Astrocyte of the cerebellum (primary cell): ENCODE measurements around the gene LMTK3.
"Not testable (repeated sequence)": the region's sequence is repeated elsewhere in the genome, so short reads cannot be mapped to it uniquely, and the experiment has no call there.

Source experiments
- DNase-seq: peaks from one replicate; pipeline ENCODE4 v3.0.0-alpha.2; 2011; ENCODE audit warnings: low read depth
- H3K4me3 ChIP-seq: 2 replicates; pipeline ENCODE4 v1.5.1; 2011; ENCODE audit warnings: mild to moderate bottlenecking, low read depth, low read length, moderate library complexity
- in situ Hi-C: cut with HindIII; loops from 2 replicates; pipeline ENCODE4 v1.10.0; 2017; ENCODE audit warnings: low sequenced_read_pairs
- TF ChIP-seq, protein P1 (sequence below): IDR thresholded peaks from 2 replicates; pipeline ENCODE4 v1.5.1; 2012; ENCODE audit warnings: low read length, low read depth, moderate library complexity, mild to moderate bottlenecking; ENCODE audit errors: missing control alignments

The LMTK3 gene

DNA sequence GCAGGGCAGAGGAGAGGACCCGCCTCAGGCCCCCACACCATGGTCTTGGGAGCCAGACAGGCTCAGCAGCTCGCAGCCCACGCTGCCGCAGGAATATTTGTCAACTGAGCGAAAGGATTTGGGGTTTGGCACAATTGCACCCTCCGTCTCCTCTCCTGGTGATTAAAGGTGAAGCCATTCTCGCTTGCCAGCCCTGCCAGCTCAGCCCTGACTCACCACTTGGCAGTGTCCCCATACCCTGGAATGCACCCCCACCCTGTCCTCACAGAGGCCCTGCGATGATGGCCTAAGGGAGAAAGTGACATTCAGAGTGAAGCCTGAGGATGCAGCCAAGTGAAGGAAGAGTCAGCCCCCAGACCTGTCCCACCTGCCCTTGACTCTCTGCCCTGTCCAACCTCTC, 23.7 kb downstream of the LMTK3 start:
- in situ Hi-C loops = no loop called here
- no peak for DNase-seq
- TF ChIP-seq, protein P1, sequence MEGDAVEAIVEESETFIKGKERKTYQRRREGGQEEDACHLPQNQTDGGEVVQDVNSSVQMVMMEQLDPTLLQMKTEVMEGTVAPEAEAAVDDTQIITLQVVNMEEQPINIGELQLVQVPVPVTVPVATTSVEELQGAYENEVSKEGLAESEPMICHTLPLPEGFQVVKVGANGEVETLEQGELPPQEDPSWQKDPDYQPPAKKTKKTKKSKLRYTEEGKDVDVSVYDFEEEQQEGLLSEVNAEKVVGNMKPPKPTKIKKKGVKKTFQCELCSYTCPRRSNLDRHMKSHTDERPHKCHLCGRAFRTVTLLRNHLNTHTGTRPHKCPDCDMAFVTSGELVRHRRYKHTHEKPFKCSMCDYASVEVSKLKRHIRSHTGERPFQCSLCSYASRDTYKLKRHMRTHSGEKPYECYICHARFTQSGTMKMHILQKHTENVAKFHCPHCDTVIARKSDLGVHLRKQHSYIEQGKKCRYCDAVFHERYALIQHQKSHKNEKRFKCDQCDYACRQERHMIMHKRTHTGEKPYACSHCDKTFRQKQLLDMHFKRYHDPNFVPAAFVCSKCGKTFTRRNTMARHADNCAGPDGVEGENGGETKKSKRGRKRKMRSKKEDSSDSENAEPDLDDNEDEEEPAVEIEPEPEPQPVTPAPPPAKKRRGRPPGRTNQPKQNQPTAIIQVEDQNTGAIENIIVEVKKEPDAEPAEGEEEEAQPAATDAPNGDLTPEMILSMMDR = no peak
- H3K4me3 ChIP-seq = no peak overlapping the region

DNA sequence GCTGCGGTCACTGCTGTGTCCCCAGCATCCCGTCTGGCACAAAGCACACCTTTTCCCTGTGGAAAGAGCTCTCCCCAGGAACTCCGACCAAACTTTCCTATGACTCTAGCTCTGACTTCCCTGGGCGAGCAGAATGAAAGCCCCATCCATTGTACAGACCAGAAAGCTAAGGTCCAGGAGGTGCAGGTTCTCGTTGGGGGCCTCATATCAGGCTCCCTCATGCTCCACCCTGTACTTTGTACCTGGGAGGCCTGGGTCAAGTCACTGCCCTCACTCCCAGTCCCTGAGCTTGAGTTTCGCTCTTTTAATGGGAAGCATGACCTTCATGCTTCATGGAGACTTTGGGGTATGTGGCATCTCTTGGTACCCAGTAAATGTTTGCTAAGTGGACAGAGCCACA, 24.1 kb downstream of the LMTK3 start:
- DNase-seq = no peak
- TF ChIP-seq, protein P1 = no peak
- H3K4me3 ChIP-seq = no peak overlapping the region
- in situ Hi-C loops = no loop called here

DNA sequence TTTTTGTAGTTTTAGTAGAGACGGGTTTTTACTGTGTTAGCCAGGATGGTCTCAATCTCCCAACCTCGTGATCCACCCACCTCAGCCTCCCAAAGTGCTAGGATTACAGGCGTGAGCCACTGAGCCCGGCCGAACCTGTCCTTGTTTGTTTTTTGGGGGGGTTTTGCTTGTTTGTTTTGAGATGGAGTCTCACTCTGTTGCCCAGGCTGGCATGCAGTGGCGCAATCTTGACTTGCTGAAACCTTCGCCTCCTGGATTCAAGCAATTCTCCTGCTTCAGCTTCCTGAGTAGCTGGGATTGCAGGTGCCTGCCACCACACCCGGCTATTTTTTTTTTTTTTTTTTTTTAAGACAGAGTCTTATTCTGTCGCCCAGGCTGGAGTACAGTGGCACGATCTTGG, 24.9 kb downstream of the LMTK3 start:
- in situ Hi-C loops, H3K4me3 ChIP-seq, DNase-seq: not testable (repeated sequence)

DNA sequence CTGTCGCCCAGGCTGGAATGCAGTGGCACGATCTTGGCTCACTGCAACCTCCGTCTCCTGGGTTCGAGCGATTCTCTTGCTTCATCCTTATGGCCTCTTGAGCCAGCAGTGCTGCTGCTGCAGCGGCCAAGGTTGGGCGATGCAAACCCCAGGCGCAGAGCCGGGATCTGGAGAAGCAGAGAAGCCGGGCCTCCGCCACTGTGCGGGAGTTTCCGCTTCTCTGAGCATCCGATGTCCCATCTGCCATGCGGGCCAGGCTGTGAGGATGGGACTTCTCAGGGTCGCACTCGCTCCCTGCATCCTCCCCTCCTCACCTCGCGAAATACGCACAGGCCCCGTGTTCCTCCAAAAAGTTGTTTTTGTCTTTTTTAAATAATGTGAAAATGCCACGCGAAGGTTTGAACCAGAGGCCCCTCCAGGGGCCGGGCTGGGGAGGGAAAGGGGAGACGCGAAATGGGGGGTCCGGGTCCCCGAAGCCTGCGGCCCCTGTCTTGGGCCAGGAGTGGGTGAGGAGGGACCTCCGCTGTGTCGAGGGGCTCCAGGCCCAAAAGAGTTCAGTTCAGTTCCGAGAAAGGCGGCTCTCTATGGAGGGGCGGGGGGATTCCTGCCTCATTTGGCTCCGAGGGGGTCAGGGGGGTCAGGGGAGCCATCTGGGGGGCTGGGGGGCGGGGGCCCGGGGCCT, 26.6 kb downstream of the LMTK3 start:
- no peak for DNase-seq
- no peak overlapping the region for H3K4me3 ChIP-seq
- TF ChIP-seq, protein P1 = no peak
- in situ Hi-C loops = no loop called here

DNA sequence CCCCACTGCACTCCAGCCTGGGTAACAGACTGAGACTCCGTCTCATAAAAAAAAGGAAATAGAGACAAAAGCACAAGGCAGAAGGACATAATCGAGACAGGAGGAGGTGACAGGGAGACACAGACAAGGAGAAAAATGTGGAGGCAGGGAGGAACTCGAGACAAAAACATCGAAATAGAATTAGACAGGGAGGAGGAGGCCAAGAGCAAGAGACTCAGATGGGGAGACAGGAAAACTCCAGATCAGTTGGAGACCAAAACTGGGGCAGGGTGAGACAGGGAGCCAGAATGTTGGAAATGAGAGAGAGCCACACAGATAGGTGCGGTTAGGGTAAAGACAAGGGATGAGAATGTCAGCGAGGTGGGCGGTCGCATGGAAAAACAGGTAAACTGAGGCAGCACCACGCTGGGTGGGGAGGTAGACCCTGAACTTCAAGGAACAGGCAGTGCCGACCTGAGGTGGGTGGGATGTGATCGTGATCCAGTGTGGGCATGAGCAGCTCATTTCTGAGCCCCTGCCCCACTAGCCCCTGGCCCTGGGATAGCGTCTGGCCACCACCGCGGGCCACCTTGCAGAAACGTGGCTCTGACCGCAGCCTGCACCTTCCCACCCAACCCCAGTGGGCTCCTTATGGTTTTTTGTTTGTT, 27.3 kb downstream of the LMTK3 start:
- in situ Hi-C loops = no loop called here
- DNase-seq = no peak
- H3K4me3 ChIP-seq = no peak overlapping the region
- TF ChIP-seq, protein P1 = no peak

DNA sequence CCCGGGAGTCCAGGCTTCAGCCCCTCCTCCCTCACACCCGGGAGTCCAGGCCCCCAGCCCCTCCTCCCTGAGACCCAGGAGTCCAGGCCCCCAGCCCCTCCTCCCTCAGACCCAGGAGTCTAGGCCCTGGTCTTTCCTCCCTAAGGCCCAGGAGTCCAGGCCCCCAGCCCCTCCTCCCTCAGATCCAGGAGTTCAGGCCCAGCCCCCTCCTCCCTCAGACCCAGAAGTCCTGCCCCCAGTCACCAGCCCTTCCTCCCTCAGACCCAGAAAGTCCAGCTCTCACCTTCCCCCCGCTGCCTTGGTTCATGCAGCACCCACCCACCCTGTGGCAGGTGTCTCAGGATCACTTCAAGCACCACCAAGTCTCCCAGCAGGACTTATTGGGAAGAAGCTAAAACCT, 28.3 kb downstream of the LMTK3 start:
- TF ChIP-seq, protein P1 = no peak
- H3K4me3 ChIP-seq = no peak overlapping the region
- in situ Hi-C loops = no loop called here
- DNase-seq = no peak

DNA sequence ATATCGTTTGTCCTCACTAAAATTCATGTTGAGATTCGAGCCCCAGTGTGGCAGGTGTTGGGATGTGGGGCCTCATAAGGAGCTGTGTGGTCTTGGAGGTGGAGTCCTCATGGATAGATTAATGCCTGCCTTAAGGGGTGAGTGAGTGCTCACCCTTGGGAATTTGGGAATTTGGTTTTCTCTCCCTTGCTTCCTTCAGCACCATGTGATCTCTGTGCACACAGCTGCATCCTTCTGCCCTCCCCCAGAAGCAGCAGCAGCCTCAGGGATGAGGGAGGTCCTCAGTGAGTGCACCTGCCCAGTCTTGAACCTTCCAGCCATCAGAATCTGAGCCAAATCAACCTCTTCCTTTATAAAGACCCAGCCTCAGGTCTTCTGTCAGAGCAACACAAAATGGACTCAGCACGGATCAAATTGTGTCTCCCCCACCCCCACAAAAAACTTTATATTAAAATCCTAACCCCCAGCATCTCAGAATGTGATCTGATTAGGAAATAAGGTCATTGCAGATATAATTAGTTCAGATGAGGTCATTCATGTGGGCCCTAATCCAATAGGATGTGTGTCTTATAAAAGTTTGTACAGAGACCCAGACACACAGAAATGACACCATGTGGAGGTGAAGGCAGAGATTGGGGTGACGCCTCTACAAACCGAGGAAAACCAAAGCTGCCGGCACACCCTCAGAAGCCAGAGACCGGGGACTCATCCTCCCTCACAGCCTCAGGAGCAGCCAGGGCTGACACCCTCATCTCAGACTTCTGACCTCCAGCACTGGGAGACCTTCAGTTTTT, 29.6 kb downstream of the LMTK3 start:
- TF ChIP-seq, protein P1 = no peak
- in situ Hi-C loops = no loop called here
- H3K4me3 ChIP-seq = no peak overlapping the region
- no peak for DNase-seq
